GM19397 (cell line): ENCODE measurements around the gene RNU1-3.
"Not testable (repeated sequence)": the region's sequence is repeated elsewhere in the genome, so short reads cannot be mapped to it uniquely, and the experiment has no call there.

ENCODE experiments used
- ATAC-seq: cut with Tn5 transposase; IDR thresholded peaks from one replicate; pipeline ENCODE4 v1.9.1; 2021; ENCODE audit warnings: mild to moderate bottlenecking, moderate library complexity; ENCODE audit not compliant: unreplicated experiment

The RNU1-3 gene

GRCh38 chr1:16621681-16622315 is 45.0 kb downstream of the RNU1-3 start:
- not testable (repeated sequence) for ATAC-seq

DNA sequence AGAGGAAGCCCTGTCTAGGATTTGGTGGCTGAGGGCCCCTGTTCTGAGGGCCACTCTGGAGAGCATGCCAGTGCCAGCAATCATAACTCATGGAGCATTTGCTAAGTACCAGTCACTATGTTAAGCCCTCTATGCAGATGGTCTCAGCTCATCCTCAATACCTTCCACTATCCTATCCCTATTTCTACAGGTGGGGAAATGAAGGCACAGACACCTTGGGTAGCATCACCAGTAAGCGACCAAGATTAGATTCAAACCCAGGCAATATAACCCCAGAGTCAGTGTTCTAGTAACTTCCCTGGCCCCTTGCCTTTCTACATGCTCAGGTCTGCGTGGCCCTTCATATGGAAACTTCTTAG is 45.5 kb downstream of the RNU1-3 start:
- no peak for ATAC-seq

DNA sequence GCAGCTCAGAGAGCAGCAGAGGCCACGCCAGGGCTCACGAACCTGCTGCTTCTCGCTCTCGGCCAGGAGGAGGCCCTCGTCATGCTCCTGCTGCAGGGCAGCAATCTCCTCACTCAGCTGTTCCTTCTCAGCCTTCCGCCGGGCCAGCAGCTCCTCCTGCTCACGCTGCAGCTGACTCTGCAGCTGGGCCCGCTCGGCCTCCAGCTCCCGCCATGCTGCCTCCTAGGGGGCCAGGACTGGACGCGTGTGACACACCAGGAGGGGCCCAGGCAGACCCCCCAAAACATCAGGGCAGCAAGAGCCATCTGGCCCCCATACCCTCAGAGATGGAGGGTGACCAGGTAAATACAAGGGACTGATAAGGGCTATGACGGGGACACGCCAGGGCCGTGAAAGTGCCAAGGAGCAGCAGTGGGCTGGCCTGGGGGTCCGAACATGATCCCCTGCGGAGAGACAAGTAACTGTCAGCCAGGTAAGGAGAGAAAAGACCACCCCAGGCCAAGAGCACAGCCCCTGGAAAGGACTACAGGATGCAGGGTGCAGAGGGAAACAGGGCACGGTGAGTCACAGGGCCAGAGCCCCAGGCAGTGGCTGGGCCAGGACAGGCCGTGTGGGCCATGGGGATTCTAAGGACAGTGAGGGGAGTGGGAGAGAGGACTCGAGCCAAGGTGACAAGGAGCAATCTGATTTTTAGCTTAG is 46.8 kb downstream of the RNU1-3 start:
- not testable (repeated sequence) for ATAC-seq

DNA sequence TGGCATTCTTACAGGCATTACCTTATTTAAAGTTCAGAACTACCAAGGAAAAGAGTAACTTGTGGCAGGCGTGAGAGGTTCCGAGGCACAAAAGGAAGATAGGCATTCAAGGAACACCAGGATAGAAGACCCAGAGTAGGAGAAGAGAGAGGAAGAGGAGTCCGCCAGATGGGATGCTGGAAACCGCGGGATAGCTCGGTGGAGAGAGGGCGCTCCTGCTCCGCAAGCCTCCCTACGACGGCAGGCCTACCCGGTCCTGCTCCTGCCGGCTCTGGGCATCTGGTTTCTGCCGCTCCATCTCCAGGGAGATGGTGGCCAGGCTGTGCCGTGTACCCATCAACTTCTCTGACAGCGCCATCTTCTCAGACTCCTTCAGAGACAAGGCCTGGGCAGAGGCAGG is 48.0 kb downstream of the RNU1-3 start:
- ATAC-seq = no peak

GRCh38 chr1:16617778-16618580 is 48.8 kb downstream of the RNU1-3 start:
- ATAC-seq = no peak

- no peak for ATAC-seq
Observed at GRCh38 chr1:16617114-16617631, 49.6 kb downstream of the RNU1-3 start.
